ENCODE data around the gene METTL1. TPM values are rescaled to one million over a fixed set of nuclear protein-coding genes. Genes with fewer than 3 reads are reported as not detected.

Gene METTL1
- total and polyA plus RNA-seq, 2 donors from 2014 or later = 23.4 to 69.4 TPM

DNA sequence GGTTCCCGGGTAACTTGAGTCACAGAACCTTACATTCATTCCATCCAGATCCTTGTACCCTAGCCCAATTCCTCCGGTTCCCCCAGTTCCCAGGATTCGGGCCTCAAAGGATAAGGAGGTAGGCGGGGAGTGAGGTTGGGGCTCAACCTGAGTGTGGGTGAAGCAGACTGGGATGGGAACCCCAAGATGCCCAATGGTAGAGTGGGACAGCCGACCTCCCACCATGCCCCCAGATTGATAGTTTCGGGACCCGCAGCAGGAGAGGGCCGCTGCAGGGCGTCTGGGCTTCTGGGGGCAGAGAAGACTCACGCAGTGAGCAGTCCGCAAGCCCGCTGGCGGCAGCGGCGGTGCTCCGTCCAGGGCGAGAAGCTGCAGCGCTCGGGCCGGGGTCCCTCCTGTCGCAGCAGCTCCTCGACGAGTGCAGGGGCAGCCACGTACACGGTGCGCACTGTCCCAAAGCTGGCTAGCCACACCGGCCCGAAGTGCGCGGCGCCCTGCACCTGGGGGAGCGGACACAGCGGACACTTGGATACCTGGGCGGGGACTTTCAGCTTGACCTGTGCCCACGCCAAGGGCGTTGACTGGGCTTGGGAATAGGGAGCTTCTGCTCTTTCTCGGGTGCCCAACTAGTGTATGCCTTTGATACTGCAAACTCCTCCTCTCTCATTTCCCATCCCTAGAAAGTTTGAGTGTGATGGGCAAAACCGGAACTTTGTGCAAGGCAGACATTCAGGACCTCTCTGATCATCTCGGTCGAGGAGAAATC lies 6.0 kb downstream of the METTL1 start:
- H3K4me3 ChIP-seq (ENCODE audit: low read length in 3 of 3) = peak overlapping the region; percentile 3 to 59 (median 55)
- DNase-seq (peak in 2 of 5 donors; percentile 17 to 54), FAIRE-seq (no peak)
- peaks cover 0 to 5% (median 0%) of the 10 kb centered on the region in 3 donors for H3K36me3 ChIP-seq (ENCODE audit: control insufficient read depth in 2 of 3, insufficient read depth in 3 of 3, low read length in 3 of 3)
- peak overlapping the region; percentile 16 to 27 for H3K27ac ChIP-seq (ENCODE audit: low read depth in 2 of 2, low read length in 2 of 2)
- intact Hi-C loops (cut with DNase I) = no loop called here
- H3K4me1 ChIP-seq (ENCODE audit: control insufficient read depth in 2 of 3, insufficient read depth in 2 of 3, low read depth in 1 of 3, low read length in 3 of 3) = peaks cover 0 to 27% (median 17%) of the 10 kb centered on the region in 3 donors
- H3K27me3 ChIP-seq (ENCODE audit: control insufficient read depth, insufficient read depth, low read length) = peaks cover 30% of the 10 kb centered on the region
- H3K9ac ChIP-seq (ENCODE audit: low read length in 3 of 3) = peak overlapping the region in 2 of 3 donors; percentile 34 to 42
- TF ChIP-seq, protein P1, sequence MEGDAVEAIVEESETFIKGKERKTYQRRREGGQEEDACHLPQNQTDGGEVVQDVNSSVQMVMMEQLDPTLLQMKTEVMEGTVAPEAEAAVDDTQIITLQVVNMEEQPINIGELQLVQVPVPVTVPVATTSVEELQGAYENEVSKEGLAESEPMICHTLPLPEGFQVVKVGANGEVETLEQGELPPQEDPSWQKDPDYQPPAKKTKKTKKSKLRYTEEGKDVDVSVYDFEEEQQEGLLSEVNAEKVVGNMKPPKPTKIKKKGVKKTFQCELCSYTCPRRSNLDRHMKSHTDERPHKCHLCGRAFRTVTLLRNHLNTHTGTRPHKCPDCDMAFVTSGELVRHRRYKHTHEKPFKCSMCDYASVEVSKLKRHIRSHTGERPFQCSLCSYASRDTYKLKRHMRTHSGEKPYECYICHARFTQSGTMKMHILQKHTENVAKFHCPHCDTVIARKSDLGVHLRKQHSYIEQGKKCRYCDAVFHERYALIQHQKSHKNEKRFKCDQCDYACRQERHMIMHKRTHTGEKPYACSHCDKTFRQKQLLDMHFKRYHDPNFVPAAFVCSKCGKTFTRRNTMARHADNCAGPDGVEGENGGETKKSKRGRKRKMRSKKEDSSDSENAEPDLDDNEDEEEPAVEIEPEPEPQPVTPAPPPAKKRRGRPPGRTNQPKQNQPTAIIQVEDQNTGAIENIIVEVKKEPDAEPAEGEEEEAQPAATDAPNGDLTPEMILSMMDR (IDR thresholded peaks at IDR 0.05; ENCODE audit: borderline replicate concordance, extremely low read depth, insufficient read depth) = no peak
- H3K9me3 ChIP-seq (ENCODE audit: control insufficient read depth in 2 of 3, insufficient read depth in 1 of 3, low read length in 3 of 3) = no peaks in the 10 kb centered on the region

DNA sequence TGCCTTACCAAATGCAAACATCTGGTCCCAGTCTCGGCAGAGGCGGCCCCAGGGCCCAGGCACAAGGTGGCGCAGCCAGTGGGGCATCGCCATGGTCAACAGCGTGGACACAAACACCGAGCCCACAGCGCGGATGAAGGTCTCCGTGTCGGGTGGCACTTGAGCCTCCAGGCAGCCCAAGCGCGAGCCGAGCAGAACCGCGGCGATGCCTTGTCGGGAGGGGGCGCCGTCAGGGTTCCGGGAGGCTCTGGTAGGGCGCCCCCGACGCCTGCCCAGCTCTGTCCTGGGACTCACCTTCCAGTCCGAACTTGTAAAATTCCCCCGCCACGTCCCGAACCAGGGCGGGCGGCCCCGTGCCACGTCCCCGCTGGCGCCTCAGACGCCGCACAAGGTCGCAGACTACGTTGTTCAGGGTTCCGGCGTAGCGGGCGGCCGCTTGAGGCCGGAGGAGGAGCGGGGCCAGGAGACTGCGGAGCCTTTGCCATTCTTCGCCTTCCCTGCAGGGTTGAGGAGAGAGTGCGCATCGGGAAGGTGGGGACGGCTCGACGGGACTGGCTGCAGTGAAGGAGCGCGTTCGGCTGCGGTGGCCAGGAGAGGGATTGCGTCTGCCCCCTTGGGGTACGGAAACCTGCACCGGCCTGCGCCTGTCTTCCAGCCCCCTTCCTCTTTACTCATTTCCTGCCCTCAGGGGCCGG lies 6.8 kb downstream of the METTL1 start:
- Histone ChIP-seq H3K9ac (ENCODE audit: low read length in 3 of 3) (peak overlapping the region in 2 of 3 donors; percentile 18 to 42), H3K27ac (ENCODE audit: low read depth in 2 of 2, low read length in 2 of 2) (peak overlapping the region; percentile 27 to 57), H3K4me3 (ENCODE audit: low read length in 3 of 3) (peak overlapping the region in 2 of 3 donors; percentile 55 to 59), H3K36me3 (ENCODE audit: control insufficient read depth in 2 of 3, insufficient read depth in 3 of 3, low read length in 3 of 3) (peaks cover 0 to 5% (median 0%) of the 10 kb centered on the region in 3 donors), H3K4me1 (ENCODE audit: control insufficient read depth in 2 of 3, insufficient read depth in 2 of 3, low read depth in 1 of 3, low read length in 3 of 3) (peaks cover 0 to 27% (median 17%) of the 10 kb centered on the region in 3 donors), H3K9me3 (ENCODE audit: control insufficient read depth in 2 of 3, insufficient read depth in 1 of 3, low read length in 3 of 3) (no peaks in the 10 kb centered on the region), H3K27me3 (ENCODE audit: control insufficient read depth, insufficient read depth, low read length) (peaks cover 30% of the 10 kb centered on the region)
- FAIRE-seq (no peak), DNase-seq (peak in 4 of 5 donors; percentile 40 to 80 (median 54))
- intact Hi-C loops (cut with DNase I) = no loop called here
- TF ChIP-seq, protein P1 (IDR thresholded peaks at IDR 0.05; ENCODE audit: borderline replicate concordance, extremely low read depth, insufficient read depth) = peak; percentile 16

DNA sequence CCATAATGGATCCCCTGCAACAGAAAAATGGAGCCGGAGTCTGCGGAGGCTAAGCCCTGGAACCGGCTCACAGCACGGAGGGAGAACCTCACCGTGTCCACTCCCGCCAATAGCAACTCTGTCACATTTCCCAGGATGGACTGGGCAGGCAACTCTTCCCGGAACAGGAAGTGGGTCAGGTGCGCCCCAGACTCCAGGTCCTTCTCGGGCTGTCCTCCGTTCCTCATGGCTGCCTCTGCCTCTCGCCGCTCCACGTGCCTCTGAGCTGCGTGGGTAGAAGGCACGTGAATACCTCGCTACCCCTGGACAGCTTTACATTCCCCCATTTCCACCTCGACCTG lies 7.3 kb downstream of the METTL1 start:
- H3K27me3 ChIP-seq (ENCODE audit: control insufficient read depth, insufficient read depth, low read length) = peaks cover 30% of the 10 kb centered on the region
- peak overlapping the region in 2 of 3 donors; percentile 55 to 59 for H3K4me3 ChIP-seq (ENCODE audit: low read length in 3 of 3)
- intact Hi-C loops (cut with DNase I) = no loop called here
- TF ChIP-seq, protein P1 (IDR thresholded peaks at IDR 0.05; ENCODE audit: borderline replicate concordance, extremely low read depth, insufficient read depth) = no peak
- peaks cover 0 to 27% (median 17%) of the 10 kb centered on the region in 3 donors for H3K4me1 ChIP-seq (ENCODE audit: control insufficient read depth in 2 of 3, insufficient read depth in 2 of 3, low read depth in 1 of 3, low read length in 3 of 3)
- peak overlapping the region; percentile 10 to 57 for H3K27ac ChIP-seq (ENCODE audit: low read depth in 2 of 2, low read length in 2 of 2)
- peaks cover 0 to 5% (median 0%) of the 10 kb centered on the region in 3 donors for H3K36me3 ChIP-seq (ENCODE audit: control insufficient read depth in 2 of 3, insufficient read depth in 3 of 3, low read length in 3 of 3)
- FAIRE-seq = no peak
- peak in 2 of 5 donors; percentile 37 to 63 for DNase-seq
- H3K9ac ChIP-seq (ENCODE audit: low read length in 3 of 3) = no peak overlapping the region
- H3K9me3 ChIP-seq (ENCODE audit: control insufficient read depth in 2 of 3, insufficient read depth in 1 of 3, low read length in 3 of 3) = no peaks in the 10 kb centered on the region
